ENCODE measurements around the gene FRY.
A peak's percentile ranks its signal among the peaks of the same experiment; 100 is the strongest.
"Not testable (repeated sequence)": the region's sequence is repeated elsewhere in the genome, so short reads cannot be mapped to it uniquely, and the experiment has no call there.

Gene FRY

DNA sequence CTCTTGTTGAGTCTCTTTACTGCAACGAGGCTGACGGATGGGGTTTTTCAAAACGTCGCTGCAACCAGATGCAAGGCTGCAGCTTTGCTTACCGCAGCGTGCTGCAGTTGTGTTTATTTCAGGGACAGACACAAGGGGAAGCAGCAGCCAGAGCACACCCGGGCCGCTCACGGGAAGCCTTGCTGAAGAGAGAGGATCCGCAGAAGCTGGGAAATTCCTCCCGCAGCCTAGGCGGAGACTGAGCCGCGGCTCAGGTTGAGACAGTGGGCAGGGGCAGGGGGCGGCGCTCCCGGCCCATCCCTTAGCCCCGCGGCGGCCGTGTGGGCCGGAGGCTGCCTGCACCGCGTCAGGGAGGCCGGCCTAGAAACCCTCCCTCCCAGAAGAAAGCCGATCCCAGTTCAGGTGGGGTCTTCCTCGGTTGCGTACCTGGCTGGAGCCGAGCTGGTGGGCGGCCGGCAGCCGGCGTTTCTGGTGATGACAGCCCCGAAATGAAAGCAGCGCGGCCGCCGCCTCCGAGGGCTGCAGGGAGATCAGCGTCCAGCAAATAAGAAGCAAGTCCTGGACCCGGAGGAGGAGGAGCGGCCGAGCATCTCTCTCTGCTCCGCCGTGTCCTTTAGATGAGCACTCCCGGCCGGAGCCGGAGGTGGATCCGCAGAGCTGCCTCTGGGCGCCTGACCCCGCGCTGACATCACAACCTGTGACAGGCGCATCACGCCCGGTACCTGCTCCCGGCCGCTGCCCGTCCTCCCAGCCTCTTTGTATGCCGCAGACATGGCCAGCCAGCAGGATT is at the start of gene FRY:
FRY (plus strand) TSS at position 750 of the 790 bp plus-strand sequence; CDS start at position 772, 22 bp downstream.
- peak; percentile 20 for DNase-seq (ENCODE audit: low read depth)

DNA sequence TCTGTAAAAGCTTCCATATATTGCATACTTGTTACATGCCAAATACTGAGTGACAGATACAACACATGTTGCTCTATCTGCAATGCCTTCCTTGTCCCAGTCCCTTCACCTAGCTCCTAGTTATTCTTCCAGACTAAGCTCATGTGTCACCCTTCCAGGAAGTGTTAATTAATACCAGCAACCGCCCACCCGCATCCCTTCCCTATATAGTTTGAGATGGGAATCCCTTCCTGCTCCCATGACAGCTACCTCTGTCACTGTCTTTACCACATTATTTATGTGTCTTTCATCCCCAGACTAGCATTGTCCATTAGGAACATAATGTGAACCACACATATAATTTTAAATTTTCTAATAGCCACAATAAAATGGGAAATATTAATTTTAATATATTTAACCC is 49.5 kb upstream of the FRY start:
- DNase-seq (ENCODE audit: low read depth) = no peak

DNA sequence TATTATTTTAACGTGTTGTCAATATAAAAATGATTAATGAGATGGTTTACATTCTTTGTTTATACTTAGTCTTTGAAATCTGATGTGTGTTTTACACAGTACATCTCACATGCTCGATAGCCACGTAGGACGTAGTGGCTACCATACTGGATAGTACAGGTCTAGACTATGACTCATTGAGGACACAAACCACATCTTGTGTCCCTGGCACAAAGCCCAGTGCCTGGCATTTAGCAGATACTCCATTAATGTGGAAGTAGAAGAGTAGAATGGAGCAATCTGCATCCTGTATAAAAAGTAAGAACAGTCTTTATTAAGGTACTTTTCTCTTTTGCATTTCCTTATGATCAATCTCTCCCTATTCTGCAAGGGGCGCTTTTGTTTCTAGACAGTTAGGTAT is 49.0 kb upstream of the FRY start:
- DNase-seq (ENCODE audit: low read depth) = no peak

DNA sequence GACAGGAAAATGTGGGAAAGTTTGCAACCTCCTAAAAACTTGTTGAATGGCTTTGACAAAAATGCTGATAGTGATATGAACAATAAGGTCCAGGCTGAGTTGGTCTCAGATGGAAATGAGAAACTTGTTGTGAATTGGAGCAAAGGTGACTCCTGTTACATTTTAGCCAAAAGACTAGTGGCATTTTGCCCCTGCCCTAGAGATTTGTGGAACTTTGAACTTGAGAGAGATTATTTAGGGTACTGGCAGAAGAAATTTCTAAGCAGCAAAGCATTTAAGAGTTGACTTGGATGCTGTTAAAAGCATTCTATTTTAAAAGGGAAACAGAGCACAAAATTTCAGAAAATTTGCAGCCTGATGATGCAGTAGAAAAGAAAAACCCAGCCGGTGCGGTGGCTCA is 47.9 kb upstream of the FRY start:
- DNase-seq (ENCODE audit: low read depth) = not testable (repeated sequence)

DNA sequence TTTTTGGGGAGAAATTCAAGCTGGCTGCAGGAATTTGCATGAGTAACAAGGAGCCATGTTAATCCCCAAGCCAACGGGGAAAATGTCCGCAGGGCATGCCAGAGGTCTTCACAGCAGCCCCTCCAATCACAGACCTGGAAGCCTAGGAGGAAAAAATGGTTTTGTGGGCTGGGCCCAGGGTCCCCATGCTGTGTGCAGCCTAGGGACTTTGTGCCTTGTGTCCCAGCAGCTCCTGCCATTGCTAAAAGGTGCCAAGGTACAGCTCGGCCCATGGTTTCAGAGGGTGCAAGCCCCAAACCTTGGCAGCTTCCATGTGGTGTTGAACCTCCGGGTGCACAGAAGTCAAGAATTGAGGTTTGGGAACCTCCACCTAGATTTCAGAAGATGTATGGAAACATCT is 47.2 kb upstream of the FRY start:
- DNase-seq (ENCODE audit: low read depth) = not testable (repeated sequence)

DNA sequence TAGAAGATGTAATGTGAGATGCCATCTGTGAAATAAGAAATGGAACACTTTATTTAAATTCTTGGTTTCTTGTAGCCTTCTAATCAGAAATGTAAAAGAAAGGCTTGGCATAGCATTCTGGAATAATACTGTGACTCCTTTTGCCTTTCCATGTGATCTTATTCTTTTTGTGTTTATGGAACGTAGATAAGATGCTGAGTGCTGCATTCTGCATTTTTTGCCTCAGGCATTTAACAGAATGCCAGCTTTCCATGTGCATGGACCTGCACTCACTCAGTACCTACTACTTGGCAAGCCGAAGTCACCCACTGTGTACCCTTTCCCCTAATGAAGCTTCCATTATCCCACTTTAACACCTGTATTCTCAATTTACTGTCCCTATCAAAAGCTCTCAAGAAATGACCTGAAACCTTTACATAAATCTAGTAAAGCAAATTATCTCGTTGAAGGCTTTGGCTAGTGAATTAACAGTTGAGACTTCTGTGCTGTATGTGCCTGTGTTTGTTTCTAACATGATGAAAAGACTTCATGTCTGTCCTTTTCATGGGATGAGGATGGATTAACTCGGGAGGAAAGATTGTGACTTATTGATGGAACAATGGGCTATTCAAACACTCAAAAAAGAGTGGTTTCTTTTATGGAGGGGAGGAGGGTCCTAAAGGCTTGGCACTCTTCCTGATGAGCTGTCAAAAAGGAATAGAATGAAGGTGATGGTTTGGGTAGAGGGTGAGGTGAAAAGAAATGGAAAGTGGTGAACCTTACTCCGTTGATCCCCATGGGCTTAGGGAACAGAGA is 44.7 kb upstream of the FRY start:
- DNase-seq (ENCODE audit: low read depth) = no peak

DNA sequence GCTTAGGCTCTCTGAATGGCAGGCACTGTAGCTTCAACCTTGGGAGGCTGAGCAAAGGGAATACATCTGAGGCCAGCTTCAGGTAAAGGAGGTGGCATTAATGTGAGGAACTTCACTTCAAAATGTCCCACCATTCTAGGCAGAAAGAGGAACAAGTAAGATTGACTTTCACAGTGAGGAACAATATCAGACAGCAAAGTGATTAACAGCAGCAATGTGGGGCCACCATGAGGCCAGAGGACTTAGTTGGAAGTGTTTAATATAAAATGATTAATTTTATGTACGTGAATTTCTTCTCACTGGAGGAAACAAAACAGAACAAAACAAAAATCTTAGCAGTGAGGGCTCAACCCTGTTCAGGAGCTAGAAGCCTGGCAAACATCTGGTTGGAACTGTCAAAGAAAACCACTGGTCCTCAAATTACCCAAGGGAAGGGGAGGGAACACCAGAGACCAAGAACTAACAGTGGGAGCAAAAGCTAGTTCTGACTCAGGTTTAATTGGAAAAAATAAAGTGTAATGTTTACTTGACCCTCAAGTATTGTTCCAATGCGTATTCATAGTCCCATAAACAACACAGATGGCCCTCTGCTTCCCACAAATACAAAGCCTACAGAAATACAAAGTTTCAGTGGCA is 43.9 kb upstream of the FRY start:
- no peak for DNase-seq (ENCODE audit: low read depth)

DNA sequence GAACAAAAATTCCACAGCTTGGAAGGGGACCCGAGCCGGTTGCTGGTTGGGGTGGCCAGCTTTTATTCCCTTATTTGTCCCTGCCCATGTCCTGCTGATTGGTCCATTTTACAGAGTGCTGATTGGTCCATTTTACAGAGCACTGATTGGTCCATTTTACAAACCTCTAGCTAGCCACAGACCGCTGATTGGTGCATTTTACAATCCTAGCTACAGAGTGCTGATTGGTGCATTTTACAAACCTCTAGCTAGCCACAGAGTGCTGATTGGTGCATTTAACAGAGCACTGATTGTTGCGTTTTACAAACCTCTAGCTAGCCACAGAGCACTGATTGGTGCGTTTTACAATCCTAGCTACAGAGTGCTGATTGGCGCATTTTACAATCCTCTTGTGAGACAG is 37.2 kb upstream of the FRY start:
- DNase-seq (ENCODE audit: low read depth) = not testable (repeated sequence)

DNA sequence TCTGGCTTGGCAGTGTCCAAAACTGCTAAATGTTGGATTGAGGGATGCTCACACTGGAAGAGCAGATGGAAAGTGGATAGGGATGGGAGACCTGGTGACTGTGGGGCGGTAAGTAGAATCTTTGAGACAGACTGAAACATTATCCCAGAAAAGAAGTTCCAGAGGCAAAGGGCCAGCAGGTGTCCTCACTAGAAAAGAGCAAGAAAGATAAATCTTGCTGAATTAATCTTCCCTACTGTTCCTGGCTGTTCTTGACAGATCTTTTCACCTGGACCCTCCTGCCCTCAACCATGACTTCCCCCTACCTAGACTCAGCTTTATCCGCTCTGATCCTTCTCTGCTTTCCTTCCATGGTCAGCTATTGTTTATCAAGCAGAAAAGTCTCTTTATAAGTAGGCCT is 35.0 kb upstream of the FRY start:
- DNase-seq (ENCODE audit: low read depth) = no peak

DNA sequence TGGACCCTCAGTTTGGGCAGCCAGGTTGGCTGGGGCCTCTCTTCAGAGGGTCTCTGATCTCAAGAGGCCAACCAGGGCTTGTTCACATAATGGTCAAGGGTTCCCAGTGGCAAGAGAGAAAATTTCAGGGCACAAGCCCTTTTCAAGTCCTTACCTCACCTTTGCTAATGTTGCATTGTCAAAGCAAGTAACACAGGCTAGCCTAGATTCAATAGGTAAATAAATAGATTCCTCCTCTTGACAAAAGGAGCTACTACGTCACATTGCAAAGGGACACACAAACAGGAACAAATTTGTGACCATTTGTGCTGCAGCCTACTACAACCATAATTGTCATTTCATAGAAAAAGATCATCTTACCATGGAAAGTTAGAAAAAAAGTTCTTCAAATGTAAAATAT is 33.9 kb upstream of the FRY start:
- no peak for DNase-seq (ENCODE audit: low read depth)

DNA sequence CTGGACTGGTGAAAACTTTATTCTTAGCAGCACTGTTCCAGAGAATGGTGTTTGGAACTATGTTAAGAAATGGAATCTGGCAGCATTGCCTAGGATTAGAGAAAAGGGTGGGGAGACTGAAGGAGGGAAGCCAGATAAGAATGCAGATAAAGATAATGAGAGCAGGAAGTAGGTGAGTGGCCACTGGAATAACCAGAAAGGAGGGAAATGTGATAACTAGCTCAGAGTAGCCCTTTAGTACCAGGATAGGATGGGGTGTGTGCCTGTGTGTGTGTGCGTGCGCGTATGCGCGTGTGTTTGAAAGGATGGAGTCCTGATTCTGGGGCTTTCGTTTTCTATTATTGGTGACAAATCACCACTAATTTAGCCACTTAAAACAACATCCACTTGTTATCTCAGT is 33.4 kb upstream of the FRY start:
- no peak for DNase-seq (ENCODE audit: low read depth)

DNA sequence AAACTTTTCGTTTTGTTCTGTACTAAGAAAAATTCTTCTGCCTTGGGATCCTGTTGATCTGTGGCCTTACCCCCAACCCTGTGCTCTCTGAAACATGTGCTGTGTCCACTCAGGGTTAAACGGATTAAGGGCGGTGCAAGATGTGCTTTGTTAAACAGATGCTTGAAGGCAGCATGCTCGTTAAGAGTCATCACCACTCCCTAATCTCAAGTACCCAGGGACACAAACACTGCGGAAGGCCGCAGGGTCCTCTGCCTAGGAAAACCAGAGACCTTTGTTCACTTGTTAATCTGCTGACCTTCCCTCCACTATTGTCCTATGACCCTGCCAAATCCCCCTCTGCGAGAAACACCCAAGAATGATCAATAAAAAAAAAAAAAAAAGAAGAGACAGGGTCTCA is 30.8 kb upstream of the FRY start:
- DNase-seq (ENCODE audit: low read depth) = not testable (repeated sequence)

DNA sequence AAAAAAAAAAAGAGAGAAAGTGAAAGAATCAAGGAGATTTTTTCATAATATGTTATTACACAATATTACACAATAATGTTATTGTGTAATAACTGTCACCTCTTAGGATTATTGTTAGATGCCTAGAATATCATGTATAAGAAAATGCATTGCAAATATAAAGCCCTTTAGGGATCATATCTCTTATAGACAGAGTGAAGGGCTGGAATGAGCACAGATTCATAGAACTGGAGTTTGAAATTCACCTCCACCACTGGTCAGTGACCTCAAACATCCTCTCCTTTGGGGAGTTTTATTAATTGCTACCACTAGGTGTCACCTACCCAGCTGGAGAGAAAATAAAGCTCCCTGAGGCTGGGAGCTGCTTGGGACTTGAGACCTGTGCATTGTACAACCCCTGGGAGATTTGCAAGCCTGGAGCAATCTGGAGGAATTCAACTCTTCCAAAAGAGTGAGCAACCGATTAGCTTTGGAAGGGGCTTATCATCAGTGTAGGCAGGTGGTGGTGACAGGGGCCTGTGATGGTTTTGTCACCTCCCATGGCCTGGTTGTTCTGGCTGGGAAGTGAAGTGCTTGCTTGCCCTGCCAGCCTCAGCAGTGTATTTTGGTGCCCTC is 30.3 kb upstream of the FRY start:
- DNase-seq (ENCODE audit: low read depth) = no peak

DNA sequence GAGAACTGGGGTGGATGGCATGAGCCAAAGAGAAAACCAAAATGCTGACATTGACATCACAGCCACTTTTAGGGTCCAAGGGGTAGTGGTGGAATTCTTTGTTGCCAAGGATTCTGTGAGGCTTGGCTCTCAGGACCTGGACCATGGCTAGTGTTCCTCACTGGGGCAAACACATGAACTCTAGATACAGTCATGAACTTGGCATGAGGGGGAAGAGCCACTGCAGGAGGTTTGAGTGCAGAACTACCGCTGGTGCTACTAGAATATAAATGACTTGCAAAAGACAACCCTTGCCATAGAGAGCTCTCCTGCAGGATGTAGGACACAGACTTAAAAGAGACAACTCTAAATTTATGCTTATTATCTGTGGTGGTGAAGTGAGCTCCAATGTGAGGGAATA is 29.8 kb upstream of the FRY start:
- DNase-seq (ENCODE audit: low read depth) = no peak

DNA sequence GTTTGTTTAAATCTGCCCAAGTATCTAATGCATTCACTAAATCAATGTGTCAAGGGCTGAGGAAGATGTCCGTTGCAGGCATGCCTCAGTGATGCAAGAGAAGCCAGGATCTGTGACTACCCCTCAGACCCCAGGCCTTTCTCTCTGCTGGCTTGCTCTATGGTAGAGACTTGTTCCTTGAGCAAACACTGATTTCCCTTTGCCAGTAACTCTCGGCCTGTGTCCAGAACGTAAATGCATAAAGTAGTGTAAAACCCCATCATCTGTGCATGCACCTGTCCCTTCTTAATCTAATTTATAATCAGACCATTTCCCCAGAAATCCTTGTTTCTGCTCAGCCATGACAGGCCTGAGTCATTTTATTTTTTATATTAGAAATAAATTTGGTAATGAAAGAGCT is 28.7 kb upstream of the FRY start:
- no peak for DNase-seq (ENCODE audit: low read depth)

DNA sequence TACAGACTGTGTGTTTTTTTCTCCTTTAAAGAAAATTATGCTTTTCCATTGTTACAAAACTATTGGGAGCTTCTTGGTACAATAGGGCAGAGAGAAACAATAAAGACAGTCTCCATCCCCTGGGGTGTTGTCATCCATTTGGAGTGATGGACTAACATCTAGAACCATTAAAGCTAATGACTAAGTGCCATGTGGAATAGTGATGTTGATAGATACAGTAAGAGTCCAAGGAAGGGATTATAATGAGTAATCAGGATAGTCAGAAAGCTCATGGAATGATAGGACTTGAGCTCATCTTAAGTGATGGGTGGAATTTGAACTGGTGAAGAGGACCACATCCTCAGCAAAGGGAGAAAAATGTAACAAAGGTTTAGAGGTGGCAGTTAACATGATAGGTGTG is 24.1 kb upstream of the FRY start:
- no peak for DNase-seq (ENCODE audit: low read depth)

DNA sequence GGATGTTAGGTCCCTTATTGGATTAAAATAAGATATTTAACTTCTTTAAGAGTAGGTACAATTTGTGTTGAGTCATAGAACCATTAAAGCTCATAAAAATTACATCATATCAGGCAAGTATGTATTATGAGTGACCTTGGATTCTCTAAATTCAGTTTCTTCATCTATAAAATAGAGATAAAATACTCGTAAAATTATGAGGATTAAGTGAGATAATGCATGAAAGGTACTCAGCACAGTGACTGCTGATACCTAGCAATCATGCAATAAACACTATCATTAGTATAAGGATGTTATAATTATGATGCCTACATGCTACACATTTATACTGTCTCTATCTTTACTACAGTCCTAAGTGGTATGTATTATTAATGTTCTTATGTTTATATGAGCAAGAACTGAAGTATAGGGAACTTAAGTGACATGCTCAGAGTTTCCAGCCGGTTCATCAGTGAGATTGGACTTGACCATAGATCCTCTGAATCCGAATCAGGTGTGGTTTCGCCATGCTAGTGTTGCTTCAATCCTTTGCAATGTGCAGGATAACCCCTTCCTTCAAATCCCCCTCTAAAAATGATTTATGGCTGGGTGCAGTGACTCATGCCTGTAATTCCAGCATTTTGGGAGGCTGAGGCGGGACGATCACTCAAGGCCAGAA is 22.9 kb upstream of the FRY start:
- DNase-seq (ENCODE audit: low read depth) = no peak

DNA sequence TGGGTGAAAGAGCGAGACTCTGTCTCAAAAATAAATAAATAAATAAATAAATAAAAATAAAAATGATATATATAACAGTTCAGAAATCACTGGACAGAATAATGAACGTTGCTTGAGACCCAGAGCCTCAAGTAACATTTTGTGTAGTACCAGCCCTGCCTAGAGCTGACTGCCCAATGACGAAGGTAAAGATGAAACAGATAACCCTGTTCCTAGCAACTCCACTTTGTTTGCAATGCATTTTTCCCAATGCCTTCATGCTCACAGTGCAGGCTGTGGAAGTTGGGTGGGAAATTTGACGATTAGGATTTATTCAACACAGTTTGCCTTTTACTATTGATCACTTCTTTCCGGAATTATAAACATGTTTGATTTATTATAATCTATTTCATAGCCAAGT is 22.2 kb upstream of the FRY start:
- no peak for DNase-seq (ENCODE audit: low read depth)

DNA sequence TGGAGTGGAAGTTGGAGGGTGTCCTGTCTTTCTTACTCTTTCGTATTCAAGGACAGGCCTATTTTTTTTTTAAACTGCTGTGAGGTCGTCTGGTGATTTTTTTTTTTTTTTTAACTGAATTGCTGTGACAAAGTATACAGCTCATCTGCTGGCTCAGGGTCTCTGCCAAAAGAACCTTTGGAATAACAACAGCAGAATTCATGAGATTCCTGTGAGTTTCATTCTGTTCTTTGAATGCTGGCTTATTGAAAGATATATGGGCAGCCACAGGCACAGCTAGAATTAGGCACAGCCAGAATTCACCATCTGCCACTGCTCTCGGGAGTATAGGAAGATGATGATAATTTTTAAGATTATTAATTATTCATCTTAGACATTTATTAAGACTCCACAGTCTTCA is 21.4 kb upstream of the FRY start:
- DNase-seq (ENCODE audit: low read depth) = no peak

DNA sequence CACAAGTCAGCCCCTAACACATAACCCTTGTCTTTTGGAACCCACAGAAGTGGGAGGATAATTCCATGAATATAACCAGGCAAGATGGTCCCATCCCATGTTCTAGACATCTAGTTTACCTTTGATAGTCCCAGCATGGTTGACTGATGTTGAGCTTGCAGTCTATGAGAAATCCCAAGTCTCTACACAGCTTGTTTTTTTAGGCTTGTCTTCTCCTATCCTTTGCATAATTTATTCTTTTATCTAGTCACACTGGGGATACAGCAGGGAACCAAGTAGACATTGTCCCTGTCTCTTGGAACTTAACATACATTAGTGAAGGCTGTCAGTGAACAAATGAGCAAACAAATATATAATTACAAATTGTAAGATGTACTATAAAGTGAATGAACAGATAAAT is 19.6 kb upstream of the FRY start:
- no peak for DNase-seq (ENCODE audit: low read depth)

DNA sequence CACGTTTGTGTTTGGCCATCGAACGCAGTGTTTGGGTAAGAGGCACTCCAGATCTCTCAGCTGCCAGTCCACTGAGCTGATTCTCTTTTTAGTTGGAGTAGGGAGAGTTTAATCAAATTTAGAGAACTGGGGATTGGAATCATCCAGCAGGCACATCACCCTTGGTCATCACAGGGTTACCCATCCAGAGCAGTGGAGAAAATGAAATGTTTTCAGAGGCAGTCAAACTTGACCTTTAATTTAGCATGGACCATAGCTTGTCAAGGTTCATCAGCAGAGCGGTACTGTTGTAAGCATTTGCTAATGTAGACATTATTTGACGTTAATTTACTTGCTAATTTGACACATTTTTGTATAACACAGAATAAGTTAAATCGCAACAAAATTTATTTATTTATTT is 18.4 kb upstream of the FRY start:
- no peak for DNase-seq (ENCODE audit: low read depth)

DNA sequence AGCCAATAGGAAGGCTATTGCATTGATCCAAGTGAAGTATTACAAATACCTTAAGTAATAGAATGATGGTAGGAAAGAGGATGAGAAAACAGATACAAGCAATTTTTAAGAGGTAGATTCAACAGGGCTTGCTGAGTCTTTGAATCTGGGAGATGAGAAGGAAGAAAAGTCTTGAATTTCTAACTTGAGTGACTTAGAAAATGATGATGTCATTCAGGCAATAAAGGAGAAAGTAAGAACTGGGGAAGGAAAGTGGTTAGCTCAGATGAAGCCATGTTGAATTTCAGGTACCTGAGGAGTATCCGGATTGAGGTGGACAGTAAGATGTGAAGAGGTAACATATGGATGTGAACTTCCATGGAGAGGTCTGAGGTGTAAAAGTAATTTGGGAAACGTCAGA is 15.5 kb upstream of the FRY start:
- no peak for DNase-seq (ENCODE audit: low read depth)
